Effector memory CD8-positive, alpha-beta T cell (primary cell): Measurements from ENCODE around the gene RGS4.
"Not testable (repeated sequence)": the region's sequence is repeated elsewhere in the genome, so short reads cannot be mapped to it uniquely, and the experiment has no call there.

Experiments used
- ATAC-seq: fragments of 150-1000 bp; cut with Tn5 transposase; replicated peaks from 2 replicates; pipeline ENCODE4 v1.10.0; 2021; ENCODE audit warnings: mild to moderate bottlenecking, moderate library complexity
- DNase-seq, 3 experiments: peaks; one replicate each; pipeline ENCODE4 v3.0.0; 2021
- H3K27ac Mint-ChIP-seq, 2 donors: one replicate each; pipeline ENCODE4 v1.8.0; 2022; ENCODE audit warnings: mild to moderate bottlenecking in 2 of 2, mixed read lengths in 2 of 2, moderate library complexity in 2 of 2
- H3K27me3 Mint-ChIP-seq, 2 donors: one replicate each; pipeline ENCODE4 v1.8.0; 2022; ENCODE audit warnings: mixed read lengths in 2 of 2
- H3K36me3 Mint-ChIP-seq: one replicate; pipeline ENCODE4 v1.8.0; 2022; ENCODE audit warnings: mild to moderate bottlenecking, moderate library complexity, mixed read lengths; ENCODE audit not compliant: insufficient read depth
- H3K4me1 Mint-ChIP-seq, 2 donors: one replicate each; pipeline ENCODE4 v1.8.0; 2022; ENCODE audit warnings: low read depth in 2 of 2, mixed read lengths in 2 of 2
- H3K4me3 Mint-ChIP-seq, 2 donors: one replicate each; pipeline ENCODE4 v1.8.0; 2022; ENCODE audit warnings: mild to moderate bottlenecking in 2 of 2, mixed read lengths in 2 of 2, moderate library complexity in 2 of 2
- H3K9me3 Mint-ChIP-seq, 2 donors: one replicate each; pipeline ENCODE4 v1.8.0; 2022; ENCODE audit warnings: mixed read lengths in 2 of 2

RGS4 gene

GRCh38 chr1:163074716-163075284, 5.6 kb downstream of the RGS4 start:
- DNase-seq = no peak
- no peaks in the 10 kb centered on the region for H3K36me3 Mint-ChIP-seq
- H3K4me3 Mint-ChIP-seq = no peak overlapping the region
- peaks cover 50 to 52% of the 10 kb centered on the region in 2 donors for H3K27me3 Mint-ChIP-seq
- H3K4me1 Mint-ChIP-seq = no peaks in the 10 kb centered on the region
- no peak overlapping the region for H3K27ac Mint-ChIP-seq
- H3K9me3 Mint-ChIP-seq = no peaks in the 10 kb centered on the region
- no peak for ATAC-seq

DNA sequence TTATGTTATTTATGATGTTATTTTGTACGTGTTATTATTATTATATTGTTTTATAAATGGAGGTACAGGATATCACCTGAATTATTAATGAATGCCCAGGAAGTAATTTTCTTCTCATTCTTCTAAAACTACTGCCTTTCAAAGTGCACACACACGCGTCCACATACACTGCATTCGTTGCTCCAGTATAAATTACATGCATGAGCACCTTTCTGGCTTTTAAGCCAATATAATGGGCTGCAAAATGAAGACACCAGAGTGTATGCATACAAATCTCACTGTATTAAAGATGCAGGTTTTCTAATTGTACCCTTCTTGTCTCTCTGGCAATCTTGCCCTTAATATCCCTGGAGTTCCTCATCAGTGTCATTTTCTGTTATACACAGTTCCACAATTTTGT, 6.9 kb downstream of the RGS4 start:
- Mint-ChIP-seq H3K4me3 (no peak overlapping the region), H3K27ac (no peak overlapping the region), H3K9me3 (no peaks in the 10 kb centered on the region), H3K36me3 (no peaks in the 10 kb centered on the region), H3K4me1 (no peaks in the 10 kb centered on the region), H3K27me3 (peaks cover 38 to 39% of the 10 kb centered on the region in 2 donors)
- ATAC-seq = no peak
- DNase-seq = no peak

- peaks cover 37 to 38% of the 10 kb centered on the region in 2 donors for H3K27me3 Mint-ChIP-seq
- ATAC-seq = no peak
- no peaks in the 10 kb centered on the region for H3K9me3 Mint-ChIP-seq
- no peak overlapping the region for H3K4me3 Mint-ChIP-seq
- no peaks in the 10 kb centered on the region for H3K4me1 Mint-ChIP-seq
- H3K27ac Mint-ChIP-seq = no peak overlapping the region
- DNase-seq = no peak
- no peaks in the 10 kb centered on the region for H3K36me3 Mint-ChIP-seq
Observed at GRCh38 chr1:163076446-163076845, 7.3 kb downstream of the RGS4 start.

DNA sequence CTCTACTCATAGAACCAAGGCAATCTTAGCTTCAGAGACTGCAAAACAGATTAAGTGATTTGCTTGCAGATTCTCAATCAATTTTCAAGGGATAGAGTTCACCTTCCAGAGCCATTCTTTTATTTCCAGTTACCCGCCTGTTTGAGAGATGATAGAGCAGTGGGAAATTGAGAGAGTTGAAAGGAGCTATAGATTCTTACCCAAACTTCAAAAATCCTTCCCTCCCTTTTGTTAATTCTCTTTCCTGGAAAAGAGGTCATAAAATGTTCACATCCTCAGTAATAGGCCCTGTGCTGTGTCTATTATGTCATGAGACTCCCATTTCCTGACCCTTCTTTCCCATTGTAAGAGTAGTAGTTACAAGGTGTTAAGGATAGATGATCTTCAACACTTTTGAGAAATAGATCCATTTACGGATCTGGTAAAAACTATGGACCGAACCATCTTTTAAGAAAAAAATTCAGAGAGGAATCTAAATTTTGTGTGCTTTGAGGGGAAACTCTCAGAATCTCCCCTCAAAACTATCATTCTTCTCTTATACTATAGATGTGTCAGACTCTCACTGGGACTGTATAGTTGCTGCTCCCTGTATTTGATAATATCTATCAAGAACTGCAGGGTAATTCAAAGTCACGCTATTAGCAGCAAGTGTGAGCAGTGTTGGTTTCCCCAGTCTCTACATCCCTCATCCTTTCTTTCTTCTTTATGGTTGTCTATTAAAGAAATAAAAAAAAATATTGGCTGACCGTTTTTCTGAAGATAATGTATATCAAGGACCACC, 8.0 kb downstream of the RGS4 start:
- no peaks in the 10 kb centered on the region for H3K36me3 Mint-ChIP-seq
- H3K9me3 Mint-ChIP-seq = no peaks in the 10 kb centered on the region
- H3K27ac Mint-ChIP-seq = no peak overlapping the region
- DNase-seq (no peak), ATAC-seq (no peak)
- no peaks in the 10 kb centered on the region for H3K4me1 Mint-ChIP-seq
- H3K27me3 Mint-ChIP-seq = peaks cover 32 to 36% of the 10 kb centered on the region in 2 donors
- H3K4me3 Mint-ChIP-seq = no peak overlapping the region

DNA sequence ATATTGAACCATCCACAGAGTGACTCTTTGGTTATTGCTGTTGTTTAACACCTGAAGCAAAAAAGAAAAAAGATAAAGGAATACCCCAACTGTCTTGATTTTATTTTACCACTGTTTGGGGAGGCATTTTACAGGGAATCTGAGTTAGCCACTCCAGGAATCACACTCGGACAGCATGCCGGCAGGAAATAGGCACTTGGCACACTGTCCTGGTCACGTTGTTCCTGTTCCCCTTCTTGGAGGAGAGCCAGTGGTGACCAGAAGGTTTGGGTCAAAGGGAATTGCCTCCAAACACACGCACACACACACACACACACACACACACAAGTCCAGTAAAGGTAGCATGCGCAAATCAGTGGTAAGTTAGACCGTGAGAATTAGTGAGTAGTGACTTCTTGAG, 13.8 kb downstream of the RGS4 start:
- peaks cover 0 to 2% of the 10 kb centered on the region in 2 donors for H3K9me3 Mint-ChIP-seq
- DNase-seq (no peak), ATAC-seq (no peak)
- no peaks in the 10 kb centered on the region for H3K36me3 Mint-ChIP-seq
- no peak overlapping the region for H3K4me3 Mint-ChIP-seq
- no peak overlapping the region for H3K27ac Mint-ChIP-seq
- H3K27me3 Mint-ChIP-seq = no peaks in the 10 kb centered on the region
- no peaks in the 10 kb centered on the region for H3K4me1 Mint-ChIP-seq

- no peak overlapping the region for H3K4me3 Mint-ChIP-seq
- no peak for ATAC-seq
- no peaks in the 10 kb centered on the region for H3K27me3 Mint-ChIP-seq
- no peaks in the 10 kb centered on the region for H3K36me3 Mint-ChIP-seq
- no peak for DNase-seq
- peaks cover 0 to 2% of the 10 kb centered on the region in 2 donors for H3K9me3 Mint-ChIP-seq
- no peak overlapping the region for H3K27ac Mint-ChIP-seq
- no peaks in the 10 kb centered on the region for H3K4me1 Mint-ChIP-seq
Observed at GRCh38 chr1:163083690-163084089, 14.5 kb downstream of the RGS4 start.

- Mint-ChIP-seq H3K27ac (no peak overlapping the region), H3K4me3 (no peak overlapping the region), H3K4me1 (no peaks in the 10 kb centered on the region), H3K9me3 (peaks cover 0 to 4% of the 10 kb centered on the region in 2 donors), H3K27me3 (no peaks in the 10 kb centered on the region), H3K36me3 (no peaks in the 10 kb centered on the region)
- DNase-seq (no peak), ATAC-seq (no peak)
Observed at GRCh38 chr1:163084330-163084729, 15.2 kb downstream of the RGS4 start.

DNA sequence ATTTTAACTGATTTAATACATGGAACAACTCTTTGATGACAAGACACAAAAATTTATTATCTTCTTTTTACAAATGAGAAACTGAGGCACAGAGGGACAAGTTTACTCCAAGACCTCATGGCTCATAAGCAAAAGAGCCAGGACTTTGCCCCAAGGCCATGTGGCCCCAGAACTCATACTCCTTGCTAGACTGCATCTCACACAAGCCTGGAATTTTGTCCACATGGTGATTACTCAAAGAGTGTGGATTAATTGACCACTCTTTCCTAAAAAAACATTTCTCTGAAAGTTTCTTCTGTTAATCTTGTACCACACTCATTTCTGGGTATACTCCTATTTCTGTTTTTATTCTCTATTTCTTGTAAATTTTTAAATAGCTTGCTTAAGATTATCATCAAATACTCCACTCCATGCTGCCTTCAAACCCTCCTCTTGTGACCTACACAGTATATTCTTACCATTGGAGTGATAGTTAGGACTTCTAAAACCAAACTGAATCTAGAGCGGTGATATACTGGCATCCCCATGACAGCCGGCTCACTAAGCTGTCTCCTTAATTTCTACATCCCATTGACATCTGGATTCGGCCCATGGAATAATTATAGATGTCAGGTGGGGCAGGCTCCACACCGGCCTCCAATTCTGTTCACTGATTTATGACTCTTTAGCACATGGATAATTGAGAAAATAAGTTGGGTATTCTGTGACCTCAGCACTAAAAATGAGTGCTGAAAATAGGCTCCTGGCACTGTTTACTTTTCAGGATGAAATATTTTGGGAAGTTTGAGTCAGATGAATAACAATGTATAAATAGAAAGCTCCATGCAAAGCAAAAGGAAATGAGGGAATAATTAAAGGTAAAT, 16.1 kb downstream of the RGS4 start:
- H3K27me3 Mint-ChIP-seq = no peaks in the 10 kb centered on the region
- H3K4me1 Mint-ChIP-seq = no peaks in the 10 kb centered on the region
- H3K4me3 Mint-ChIP-seq = no peak overlapping the region
- H3K9me3 Mint-ChIP-seq = peaks cover 0 to 4% of the 10 kb centered on the region in 2 donors
- DNase-seq (no peak), ATAC-seq (no peak)
- no peak overlapping the region for H3K27ac Mint-ChIP-seq
- H3K36me3 Mint-ChIP-seq = no peaks in the 10 kb centered on the region

DNA sequence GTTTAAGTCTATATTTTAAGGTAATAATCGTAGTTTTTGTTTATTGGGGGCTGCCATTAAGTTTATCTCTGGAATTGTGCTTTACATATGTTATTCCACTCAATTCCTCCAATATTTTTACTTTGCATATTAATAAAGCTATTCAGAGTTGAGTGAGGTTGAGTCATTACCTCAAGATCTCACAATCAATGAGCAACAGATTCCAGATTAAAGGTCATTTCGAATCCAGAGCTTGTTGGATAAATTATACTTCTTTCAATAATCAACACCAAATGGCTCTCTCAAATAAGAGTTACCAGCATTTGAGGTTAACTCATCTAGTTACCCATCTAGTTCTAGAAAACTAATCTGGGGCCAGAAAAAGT, 16.7 kb downstream of the RGS4 start:
- Mint-ChIP-seq H3K36me3 (no peaks in the 10 kb centered on the region), H3K4me3 (no peak overlapping the region), H3K27me3 (no peaks in the 10 kb centered on the region), H3K4me1 (no peaks in the 10 kb centered on the region), H3K27ac (no peak overlapping the region), H3K9me3 (peaks cover 0 to 4% of the 10 kb centered on the region in 2 donors)
- ATAC-seq = no peak
- no peak for DNase-seq

DNA sequence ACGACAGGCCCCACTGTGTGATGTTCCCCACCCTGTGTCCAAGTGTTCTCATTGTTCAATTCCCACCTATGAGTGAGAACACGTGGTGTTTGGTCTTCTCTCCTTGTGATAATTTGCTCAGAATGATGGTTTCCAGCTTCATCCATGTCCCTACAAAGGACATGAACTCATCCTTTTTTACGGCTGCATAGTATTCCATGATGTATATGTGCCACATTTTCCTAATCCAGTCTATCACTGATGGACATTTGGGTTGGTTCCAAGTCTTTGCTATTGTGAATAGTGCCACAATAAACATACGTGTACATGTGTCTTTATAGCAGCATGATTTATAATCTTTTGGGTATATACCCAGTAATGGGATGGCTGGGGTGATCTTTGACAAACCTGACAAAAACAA, 20.0 kb downstream of the RGS4 start:
- H3K36me3 Mint-ChIP-seq, H3K27ac Mint-ChIP-seq, ATAC-seq, H3K4me1 Mint-ChIP-seq, H3K9me3 Mint-ChIP-seq, H3K4me3 Mint-ChIP-seq, DNase-seq: not testable (repeated sequence)
- peaks cover 0 to 11% of the 10 kb centered on the region in 2 donors for H3K27me3 Mint-ChIP-seq

GRCh38 chr1:163090321-163090945, 21.3 kb downstream of the RGS4 start:
- Mint-ChIP-seq H3K27ac (no peak overlapping the region), H3K36me3 (no peaks in the 10 kb centered on the region), H3K9me3 (peaks cover 0 to 2% of the 10 kb centered on the region in 2 donors), H3K4me1 (no peaks in the 10 kb centered on the region), H3K27me3 (peaks cover 0 to 11% of the 10 kb centered on the region in 2 donors), H3K4me3 (no peak overlapping the region)
- ATAC-seq (no peak), DNase-seq (no peak)

DNA sequence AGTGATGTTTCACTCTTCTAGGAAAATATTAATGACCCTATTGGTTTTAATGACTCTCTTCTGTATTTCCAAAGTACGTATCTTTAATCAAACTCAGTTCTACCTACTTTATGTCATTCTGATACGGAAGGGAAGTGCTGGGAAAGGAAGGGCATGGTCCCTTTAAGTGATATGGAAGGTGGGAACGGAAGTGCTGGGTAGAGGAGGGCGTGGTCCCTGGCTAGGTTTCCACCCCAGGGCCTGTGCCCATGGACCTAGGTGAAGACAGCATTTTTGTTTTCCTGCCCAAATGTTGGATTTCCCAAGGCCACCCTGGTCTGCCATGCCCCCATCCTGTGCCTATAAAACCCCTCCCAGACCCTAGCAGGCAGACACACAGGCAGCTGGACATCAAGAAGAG, 24.0 kb downstream of the RGS4 start:
- ATAC-seq (no peak), DNase-seq (no peak)
- H3K4me3 Mint-ChIP-seq = no peak overlapping the region
- peaks cover 7 to 17% of the 10 kb centered on the region in 2 donors for H3K27me3 Mint-ChIP-seq
- no peaks in the 10 kb centered on the region for H3K36me3 Mint-ChIP-seq
- H3K4me1 Mint-ChIP-seq = no peaks in the 10 kb centered on the region
- no peak overlapping the region for H3K27ac Mint-ChIP-seq
- H3K9me3 Mint-ChIP-seq = peaks cover 0 to 2% of the 10 kb centered on the region in 2 donors

DNA sequence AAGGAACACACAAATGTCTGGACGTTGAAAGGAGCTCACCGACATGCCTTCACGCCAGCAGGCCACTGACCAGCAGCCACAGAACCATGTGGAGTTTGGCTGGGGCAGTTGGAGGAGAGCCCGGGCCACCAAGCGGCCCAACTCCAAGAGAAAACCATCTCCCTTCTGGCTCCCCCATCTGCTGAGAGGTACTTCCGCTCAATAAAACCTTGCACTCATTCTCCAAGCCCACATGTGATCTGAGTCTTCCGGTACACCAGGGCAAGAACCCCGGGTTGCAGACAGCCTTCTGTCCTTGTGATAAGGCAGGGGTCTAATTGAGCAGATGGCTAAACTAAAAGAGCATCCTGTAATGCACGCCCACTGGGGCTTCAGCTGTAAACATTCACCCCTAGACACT, 24.4 kb downstream of the RGS4 start:
- Mint-ChIP-seq H3K36me3 (no peaks in the 10 kb centered on the region), H3K4me1 (no peaks in the 10 kb centered on the region), H3K9me3 (peaks cover 0 to 2% of the 10 kb centered on the region in 2 donors), H3K27me3 (peaks cover 7 to 17% of the 10 kb centered on the region in 2 donors), H3K27ac (no peak overlapping the region), H3K4me3 (no peak overlapping the region)
- ATAC-seq = no peak
- DNase-seq = no peak
